ENCODE data around the gene EHBP1L1. TPM values are rescaled to one million over a fixed set of nuclear protein-coding genes. Genes with fewer than 3 reads are reported as not detected.

EHBP1L1 gene
- total RNA-seq, 1 experiment from 2014 or later = 30.9 TPM

- DNase-seq (ENCODE audit: low read depth) = no peak
Measured at GRCh38 chr11:65616575-65617001, 40.7 kb downstream of the EHBP1L1 start.

GRCh38 chr11:65617136-65617850 is 41.4 kb downstream of the EHBP1L1 start:
- no peak for DNase-seq (ENCODE audit: low read depth)

GRCh38 chr11:65617990-65618751 is 42.3 kb downstream of the EHBP1L1 start:
- DNase-seq (ENCODE audit: low read depth) = no peak

- DNase-seq (ENCODE audit: low read depth) = no peak
Measured at GRCh38 chr11:65618763-65619162, 42.9 kb downstream of the EHBP1L1 start.

GRCh38 chr11:65619281-65619928 is 43.6 kb downstream of the EHBP1L1 start:
- DNase-seq (ENCODE audit: low read depth) = no peak

GRCh38 chr11:65620666-65621065 is 44.8 kb downstream of the EHBP1L1 start:
- DNase-seq (ENCODE audit: low read depth) = no peak

GRCh38 chr11:65621460-65621859 is 45.6 kb downstream of the EHBP1L1 start:
- DNase-seq (ENCODE audit: low read depth) = no peak

GRCh38 chr11:65622011-65622410 is 46.2 kb downstream of the EHBP1L1 start:
- no peak for DNase-seq (ENCODE audit: low read depth)

- DNase-seq (ENCODE audit: low read depth) = no peak
Measured at GRCh38 chr11:65623177-65623576, 47.3 kb downstream of the EHBP1L1 start.

- no peak for DNase-seq (ENCODE audit: low read depth)
Measured at GRCh38 chr11:65623852-65624616, 48.2 kb downstream of the EHBP1L1 start.

GRCh38 chr11:65624931-65625627 is 49.2 kb downstream of the EHBP1L1 start:
- no peak for DNase-seq (ENCODE audit: low read depth)

- DNase-seq (ENCODE audit: low read depth) = peak; percentile 57
Measured at GRCh38 chr11:65625628-65626342, 49.9 kb downstream of the EHBP1L1 start.

GRCh38 chr11:65627202-65627601 is 51.3 kb downstream of the EHBP1L1 start:
- no peak for DNase-seq (ENCODE audit: low read depth)

- no peak for DNase-seq (ENCODE audit: low read depth)
Measured at GRCh38 chr11:65629579-65629978, 53.7 kb downstream of the EHBP1L1 start.

GRCh38 chr11:65630215-65630614 is 54.4 kb downstream of the EHBP1L1 start:
- no peak for DNase-seq (ENCODE audit: low read depth)

- no peak for DNase-seq (ENCODE audit: low read depth)
Measured at GRCh38 chr11:65633390-65634108, 57.7 kb downstream of the EHBP1L1 start.

- no peak for DNase-seq (ENCODE audit: low read depth)
Measured at GRCh38 chr11:65634109-65634436, 58.2 kb downstream of the EHBP1L1 start.

GRCh38 chr11:65634440-65634839 is 58.6 kb downstream of the EHBP1L1 start:
- DNase-seq (ENCODE audit: low read depth) = no peak

GRCh38 chr11:65634905-65635731 is 59.3 kb downstream of the EHBP1L1 start:
- no peak for DNase-seq (ENCODE audit: low read depth)

Measured in Daoy (cell line).